ENCODE results near the gene RAG2.

- TF ChIP-seq CTCF (IDR thresholded peaks at IDR 0.05), result no peak
- TF ChIP-seq EZH2 (IDR thresholded peaks at IDR 0.05; ENCODE audit: borderline replicate concordance, insufficient read depth, low read depth, low read length, poor library complexity, severe bottlenecking), result no peak
These were observed 11.5 kb downstream of the RAG2 start for GRCh38 chr11:36586543-36586942.

Measured in B cell (primary cell).